A673 (cell line): ENCODE results near the gene FIGN. TPM values are rescaled to one million over a fixed set of nuclear protein-coding genes. Genes with fewer than 3 reads are reported as not detected.

ENCODE experiments used
- BruUV-seq: library from RNA; stranded (reverse); fragments of 400-500 nt; replicated peaks from 2 replicates; lab custom pipeline; 2021; lab: Mats Ljungman, UMichigan
- CTCF ChIA-PET: fragments of 300-600 bp; sonication (Branson Sonifier 250); formaldehyde crosslinking; loops from one replicate; lab custom pipeline; 2022; ENCODE audit warnings: antibody characterized with exemption; lab: Charles Lee
- POLR2A ChIA-PET: fragments of 300-600 bp; sonication (Branson Sonifier 250); formaldehyde crosslinking; loops from one replicate; lab custom pipeline; 2022; ENCODE audit warnings: antibody characterized with exemption; ENCODE audit not compliant: low non-redundant PET; lab: Charles Lee
- DNase-seq: peaks from one replicate; pipeline ENCODE4 v3.0.0-alpha.2; 2015; ENCODE audit warnings: low spot score
- H3K27ac ChIP-seq: fragments of 200-600 bp; sonication (generic); 2 replicates; pipeline ENCODE4 v1.5.1; 2016; ENCODE audit warnings: mixed run types, low read depth, mild to moderate bottlenecking, mixed read lengths, antibody characterized with exemption, low read length; ENCODE audit not compliant: poor library complexity, severe bottlenecking
- H3K27me3 ChIP-seq: fragments of 200-600 bp; sonication (generic); replicated peaks from 2 replicates; pipeline ENCODE4 v1.6.1; 2017; ENCODE audit warnings: mixed run types, low read depth, mild to moderate bottlenecking, mixed read lengths, antibody characterized with exemption, low read length; ENCODE audit not compliant: insufficient read depth, poor library complexity
- H3K36me3 ChIP-seq: fragments of 200-600 bp; sonication (generic); 2 replicates; pipeline ENCODE4 v1.6.1; 2016; ENCODE audit warnings: mixed run types, mild to moderate bottlenecking, mixed read lengths, antibody characterized with exemption, low read length; ENCODE audit not compliant: insufficient read depth, poor library complexity, severe bottlenecking
- H3K4me1 ChIP-seq: fragments of 200-600 bp; sonication (generic); 2 replicates; pipeline ENCODE4 v1.6.1; 2017; ENCODE audit warnings: mixed run types, mild to moderate bottlenecking, mixed read lengths, antibody characterized with exemption, low read length; ENCODE audit not compliant: insufficient read depth, poor library complexity, severe bottlenecking
- H3K4me3 ChIP-seq: fragments of 200-600 bp; sonication (generic); 2 replicates; pipeline ENCODE4 v1.5.1; 2016; ENCODE audit warnings: low read depth, mixed run types, mild to moderate bottlenecking, mixed read lengths, low read length; ENCODE audit not compliant: poor library complexity, severe bottlenecking
- H3K9me3 ChIP-seq: fragments of 200-600 bp; sonication (generic); 2 replicates; pipeline ENCODE4 v1.6.1; 2016; ENCODE audit warnings: mixed run types, low read depth, mild to moderate bottlenecking, mixed read lengths, antibody characterized with exemption, low read length; ENCODE audit not compliant: poor library complexity, severe bottlenecking
- EZH2 ChIP-seq: fragments of 200-600 bp; sonication (generic); IDR thresholded peaks from 2 replicates; pipeline ENCODE4 v1.6.1; 2017; ENCODE audit warnings: borderline replicate concordance, low read depth, mild to moderate bottlenecking, mixed read lengths, antibody characterized with exemption, low read length; ENCODE audit not compliant: poor library complexity, severe bottlenecking
- intact Hi-C: fragments of 100-400 bp; cut with micrococcal nuclease; formaldehyde crosslinking; loops from one replicate; pipeline ENCODE4 v1.10.0; 2022; ENCODE audit not compliant: unreplicated experiment
- total RNA-seq: library from RNA; stranded (reverse); gene quantifications from 2 replicates; pipeline ENCODE4 v1.2.3, GENCODE V29; 2021
- TF ChIP-seq, protein P1 (sequence below): fragments of 300-800, 200-600 bp; sonication (generic); conservative IDR thresholded peaks from 2 replicates; pipeline ENCODE4 v1.5.1; 2017; ENCODE audit warnings: low read depth, mild to moderate bottlenecking, antibody characterized with exemption, low read length, moderate library complexity, mixed read lengths

Gene FIGN
- total RNA-seq, 1 experiment from 2014 or later, result 0.24 TPM

DNA sequence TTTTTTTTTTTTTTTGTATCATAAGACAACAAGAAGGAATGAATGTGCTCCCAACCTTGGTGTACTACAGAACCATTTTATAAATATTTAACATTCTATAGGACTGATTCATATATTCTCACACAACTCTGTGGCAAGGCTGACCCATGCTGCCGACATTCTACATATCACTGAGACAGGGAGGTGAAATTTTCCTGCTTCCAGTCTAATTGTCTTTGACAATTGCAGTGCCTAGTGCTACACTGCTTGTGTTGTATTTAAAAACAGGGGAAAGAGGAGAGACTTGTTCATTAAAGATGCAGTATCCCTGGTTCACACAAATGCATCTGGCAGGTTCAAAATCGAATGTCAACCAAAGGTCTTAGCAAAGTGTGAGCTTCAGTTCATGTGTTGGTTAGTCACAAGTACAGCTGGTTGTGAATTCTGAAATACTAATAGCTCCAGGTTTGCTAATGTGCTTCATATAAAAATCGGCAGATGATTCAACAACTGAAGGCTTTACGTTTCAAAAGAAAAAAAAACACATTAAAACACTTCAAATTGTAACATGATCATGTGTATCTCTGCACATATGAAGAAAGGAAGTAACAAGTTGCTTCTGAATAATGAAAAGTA is 130.8 kb downstream of the FIGN start:
- BruUV-seq, result no TSS peak
- Histone ChIP-seq H3K36me3 (no peaks in the 10 kb centered on the region), H3K4me3 (no peak overlapping the region), H3K27ac (no peak overlapping the region), H3K4me1 (no peaks in the 10 kb centered on the region), H3K27me3 (peaks cover 42% of the 10 kb centered on the region), H3K9me3 (no peaks in the 10 kb centered on the region)
- POLR2A ChIA-PET, result no interaction called here
- no peak for DNase-seq
- no peak for TF ChIP-seq EZH2
- TF ChIP-seq, protein P1, sequence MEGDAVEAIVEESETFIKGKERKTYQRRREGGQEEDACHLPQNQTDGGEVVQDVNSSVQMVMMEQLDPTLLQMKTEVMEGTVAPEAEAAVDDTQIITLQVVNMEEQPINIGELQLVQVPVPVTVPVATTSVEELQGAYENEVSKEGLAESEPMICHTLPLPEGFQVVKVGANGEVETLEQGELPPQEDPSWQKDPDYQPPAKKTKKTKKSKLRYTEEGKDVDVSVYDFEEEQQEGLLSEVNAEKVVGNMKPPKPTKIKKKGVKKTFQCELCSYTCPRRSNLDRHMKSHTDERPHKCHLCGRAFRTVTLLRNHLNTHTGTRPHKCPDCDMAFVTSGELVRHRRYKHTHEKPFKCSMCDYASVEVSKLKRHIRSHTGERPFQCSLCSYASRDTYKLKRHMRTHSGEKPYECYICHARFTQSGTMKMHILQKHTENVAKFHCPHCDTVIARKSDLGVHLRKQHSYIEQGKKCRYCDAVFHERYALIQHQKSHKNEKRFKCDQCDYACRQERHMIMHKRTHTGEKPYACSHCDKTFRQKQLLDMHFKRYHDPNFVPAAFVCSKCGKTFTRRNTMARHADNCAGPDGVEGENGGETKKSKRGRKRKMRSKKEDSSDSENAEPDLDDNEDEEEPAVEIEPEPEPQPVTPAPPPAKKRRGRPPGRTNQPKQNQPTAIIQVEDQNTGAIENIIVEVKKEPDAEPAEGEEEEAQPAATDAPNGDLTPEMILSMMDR, result no peak
- CTCF ChIA-PET, result no interaction called here
- intact Hi-C loops, result no loop called here

DNA sequence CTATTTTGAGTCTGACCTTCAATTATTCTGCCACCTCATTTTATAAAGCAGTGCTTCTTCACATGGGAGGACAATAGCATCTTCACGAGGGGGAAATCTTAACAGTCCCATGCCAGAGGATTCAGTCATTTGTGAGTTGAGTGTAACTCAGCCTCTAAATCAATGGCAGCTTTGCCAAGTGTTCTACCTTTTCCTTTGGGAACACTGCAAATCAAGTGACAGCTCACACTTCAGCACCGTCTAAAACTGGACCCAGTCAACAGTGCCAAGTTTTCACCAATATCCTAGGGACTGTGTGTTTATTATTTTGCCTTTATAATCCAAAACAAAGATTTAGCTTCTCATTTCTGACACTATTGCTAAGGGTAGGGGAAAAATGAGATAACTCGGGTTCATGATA is 133.6 kb downstream of the FIGN start:
- intact Hi-C loops, result no loop called here
- H3K27ac ChIP-seq, result no peak overlapping the region
- ChIA-PET POLR2A (no interaction called here), CTCF (no interaction called here)
- H3K9me3 ChIP-seq, result no peaks in the 10 kb centered on the region
- TF ChIP-seq EZH2, result no peak
- TF ChIP-seq, protein P1, result no peak
- H3K4me1 ChIP-seq, result no peaks in the 10 kb centered on the region
- H3K27me3 ChIP-seq, result peaks cover 42% of the 10 kb centered on the region
- no peak for DNase-seq
- no peak overlapping the region for H3K4me3 ChIP-seq
- BruUV-seq, result no TSS peak
- H3K36me3 ChIP-seq, result no peaks in the 10 kb centered on the region

DNA sequence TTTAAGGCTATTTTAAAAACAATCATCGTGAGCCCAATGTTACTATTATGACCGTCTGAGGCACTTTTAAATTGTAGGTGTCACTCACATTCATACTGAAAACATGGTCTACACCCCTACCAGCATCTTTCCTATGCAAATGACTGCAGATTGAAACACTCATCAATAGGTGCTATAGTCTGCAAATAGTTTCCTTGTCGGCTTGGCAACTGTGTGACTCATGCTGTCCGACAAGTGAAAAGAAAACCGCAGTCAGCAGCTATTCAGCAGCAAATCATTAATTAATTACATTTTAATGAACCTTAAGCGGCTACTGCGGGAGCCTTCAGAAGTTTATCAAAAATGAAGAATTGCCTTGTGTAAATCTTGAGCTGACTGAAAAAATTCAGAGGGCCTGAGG is 134.4 kb downstream of the FIGN start:
- Histone ChIP-seq H3K4me1 (no peaks in the 10 kb centered on the region), H3K9me3 (no peaks in the 10 kb centered on the region), H3K27ac (no peak overlapping the region), H3K36me3 (no peaks in the 10 kb centered on the region), H3K4me3 (no peak overlapping the region), H3K27me3 (peaks cover 42% of the 10 kb centered on the region)
- no peak for TF ChIP-seq EZH2
- TF ChIP-seq, protein P1, result no peak
- intact Hi-C loops, result no loop called here
- POLR2A ChIA-PET, result no interaction called here
- CTCF ChIA-PET, result no interaction called here
- BruUV-seq, result no TSS peak
- no peak for DNase-seq
